ENCODE measurements around the gene TEX48. TPM values are rescaled to one million over a fixed set of nuclear protein-coding genes. Genes with fewer than 3 reads are reported as not detected.

TEX48 gene
- total RNA-seq, 3 donors from 2014 or later = not detected

- Histone ChIP-seq H3K9me3 (no peaks in the 10 kb centered on the region), H3K27me3 (no peaks in the 10 kb centered on the region), H3K4me3 (no peak overlapping the region), H3K36me3 (peaks cover 7% of the 10 kb centered on the region), H3K4me1 (no peaks in the 10 kb centered on the region), H3K27ac (no peak overlapping the region)
- intact Hi-C loops (cut with DNase I; ENCODE audit: low total_unique reads) = no loop called here
- TF ChIP-seq, protein P1, sequence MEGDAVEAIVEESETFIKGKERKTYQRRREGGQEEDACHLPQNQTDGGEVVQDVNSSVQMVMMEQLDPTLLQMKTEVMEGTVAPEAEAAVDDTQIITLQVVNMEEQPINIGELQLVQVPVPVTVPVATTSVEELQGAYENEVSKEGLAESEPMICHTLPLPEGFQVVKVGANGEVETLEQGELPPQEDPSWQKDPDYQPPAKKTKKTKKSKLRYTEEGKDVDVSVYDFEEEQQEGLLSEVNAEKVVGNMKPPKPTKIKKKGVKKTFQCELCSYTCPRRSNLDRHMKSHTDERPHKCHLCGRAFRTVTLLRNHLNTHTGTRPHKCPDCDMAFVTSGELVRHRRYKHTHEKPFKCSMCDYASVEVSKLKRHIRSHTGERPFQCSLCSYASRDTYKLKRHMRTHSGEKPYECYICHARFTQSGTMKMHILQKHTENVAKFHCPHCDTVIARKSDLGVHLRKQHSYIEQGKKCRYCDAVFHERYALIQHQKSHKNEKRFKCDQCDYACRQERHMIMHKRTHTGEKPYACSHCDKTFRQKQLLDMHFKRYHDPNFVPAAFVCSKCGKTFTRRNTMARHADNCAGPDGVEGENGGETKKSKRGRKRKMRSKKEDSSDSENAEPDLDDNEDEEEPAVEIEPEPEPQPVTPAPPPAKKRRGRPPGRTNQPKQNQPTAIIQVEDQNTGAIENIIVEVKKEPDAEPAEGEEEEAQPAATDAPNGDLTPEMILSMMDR (IDR thresholded peaks at IDR 0.05) = no peak
- TF ChIP-seq POLR2A (IDR thresholded peaks at IDR 0.05) = no peak
- TF ChIP-seq POLR2AphosphoS5 (IDR thresholded peaks at IDR 0.05) = no peak
- no peak for DNase-seq (ENCODE audit: low spot score in 2 of 2)
These were observed 57.3 kb downstream of the TEX48 start for GRCh38 chr9:114624677-114625076.

- Histone ChIP-seq H3K4me3 (no peak overlapping the region), H3K36me3 (no peaks in the 10 kb centered on the region), H3K27ac (peak overlapping the region; percentile 4 to 13), H3K27me3 (no peaks in the 10 kb centered on the region), H3K9me3 (no peaks in the 10 kb centered on the region), H3K4me1 (no peaks in the 10 kb centered on the region)
- no peak for DNase-seq (ENCODE audit: low spot score in 2 of 2)
- intact Hi-C loops (cut with DNase I; ENCODE audit: low total_unique reads) = no loop called here
- TF ChIP-seq POLR2A (IDR thresholded peaks at IDR 0.05) (no peak), POLR2AphosphoS5 (IDR thresholded peaks at IDR 0.05) (no peak)
- TF ChIP-seq, protein P1 (IDR thresholded peaks at IDR 0.05) = no peak
These were observed 59.9 kb downstream of the TEX48 start for GRCh38 chr9:114621975-114622609.

GRCh38 chr9:114621561-114621960 lies 60.4 kb downstream of the TEX48 start:
- Histone ChIP-seq H3K36me3 (no peaks in the 10 kb centered on the region), H3K9me3 (no peaks in the 10 kb centered on the region), H3K27ac (no peak overlapping the region), H3K4me3 (no peak overlapping the region), H3K27me3 (no peaks in the 10 kb centered on the region), H3K4me1 (no peaks in the 10 kb centered on the region)
- DNase-seq (ENCODE audit: low spot score in 2 of 2) = no peak
- TF ChIP-seq POLR2AphosphoS5 (IDR thresholded peaks at IDR 0.05) = no peak
- intact Hi-C loops (cut with DNase I; ENCODE audit: low total_unique reads) = no loop called here

DNA sequence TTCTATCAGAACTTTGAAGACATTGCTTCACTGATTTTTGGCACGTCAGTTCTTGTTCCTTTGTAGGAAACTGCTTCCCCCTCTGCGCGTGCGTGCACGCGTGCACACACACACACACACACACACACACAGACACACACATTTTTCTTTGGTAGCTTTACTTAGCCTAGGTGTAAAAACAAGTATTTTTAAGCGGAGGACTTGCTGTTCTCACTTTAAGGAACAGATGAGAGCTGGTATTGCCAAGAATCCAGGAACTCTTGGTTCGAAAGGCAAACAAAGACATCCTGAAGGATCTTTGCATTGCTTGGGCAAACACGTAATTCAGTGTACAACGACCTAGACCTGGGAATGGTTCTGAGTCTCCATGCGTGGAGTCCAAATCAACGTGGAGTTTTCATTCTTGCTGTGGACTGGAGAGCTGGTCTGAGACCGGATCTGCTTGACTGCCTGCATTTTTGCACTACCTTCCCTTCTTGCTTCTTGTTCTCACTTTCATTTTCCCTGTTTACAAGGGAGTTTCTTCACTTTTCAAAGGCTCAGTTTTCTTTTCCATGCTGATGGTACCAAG lies 62.7 kb downstream of the TEX48 start:
- peak overlapping the region; percentile 78 to 81 for H3K27ac ChIP-seq

GRCh38 chr9:114616684-114617520 lies 65.1 kb downstream of the TEX48 start:
- Histone ChIP-seq H3K9me3 (no peaks in the 10 kb centered on the region), H3K4me3 (no peak overlapping the region), H3K4me1 (peaks cover 6 to 7% of the 10 kb centered on the region in 2 donors), H3K36me3 (no peaks in the 10 kb centered on the region), H3K27me3 (no peaks in the 10 kb centered on the region), H3K27ac (peak overlapping the region; percentile 81 to 83)
- TF ChIP-seq POLR2AphosphoS5 (IDR thresholded peaks at IDR 0.05) (no peak), POLR2A (IDR thresholded peaks at IDR 0.05) (no peak)
- TF ChIP-seq, protein P1 (IDR thresholded peaks at IDR 0.05) = no peak
- intact Hi-C loops (cut with DNase I; ENCODE audit: low total_unique reads) = no loop called here
- peak; percentile 60 to 80 for DNase-seq (ENCODE audit: low spot score in 2 of 2)

More for the DNA sequence above, 62.7 kb downstream of the TEX48 start:
- Histone ChIP-seq H3K36me3 (no peaks in the 10 kb centered on the region), H3K27me3 (no peaks in the 10 kb centered on the region), H3K4me1 (no peaks in the 10 kb centered on the region), H3K9me3 (no peaks in the 10 kb centered on the region), H3K4me3 (peak overlapping the region; percentile 14 to 57 (median 41))
- intact Hi-C loops (cut with DNase I; ENCODE audit: low total_unique reads) = no loop called here
- TF ChIP-seq POLR2A (IDR thresholded peaks at IDR 0.05) (no peak), POLR2AphosphoS5 (IDR thresholded peaks at IDR 0.05) (peak in 1 of 3 donors; percentile 20)
- no peak for DNase-seq (ENCODE audit: low spot score in 2 of 2)

Other genes starting within 250 kb of the TEX48 start
- 10 to 100 TPM in 2 of 3 donors, 1 to 10 TPM in 1; 2.4 to 16.4 (median 15.1) TPM for gene WHRN, start 176.7 kb downstream of the TEX48 start, total RNA-seq
- 100 to 1,000 TPM; 151 to 240 (median 227) TPM for gene ATP6V1G1, start 94.4 kb downstream of the TEX48 start, total RNA-seq
- gene TMEM268, start 70.9 kb downstream of the TEX48 start, total RNA-seq = 10 to 100 TPM; 12.8 to 21.3 (median 16.8) TPM
- not detected for gene TEX53, start 24.4 kb downstream of the TEX48 start, total RNA-seq
- 1 to 10 TPM in 1 of 3 donors, under 1 TPM in 2; 0.16 to 2.0 (median 0.66) TPM for gene TNFSF15, start 123.8 kb upstream of the TEX48 start, total RNA-seq
- 1 to 10 TPM; 2.6 to 9.8 (median 4.7) TPM for gene TNFSF8, start 248.4 kb upstream of the TEX48 start, total RNA-seq